Chondrocyte (in vitro differentiated cells): ENCODE measurements around the gene HDAC9. TPM values are rescaled to one million over a fixed set of nuclear protein-coding genes. Genes with fewer than 3 reads are reported as not detected.

Experiments used
- DNase-seq: peaks from one replicate; pipeline ENCODE4 v3.0.0; 2021; ENCODE audit warnings: mixed read lengths, low spot score
- H3K27ac Mint-ChIP-seq: one replicate; pipeline ENCODE4 v1.8.0; 2021; ENCODE audit warnings: mild to moderate bottlenecking, moderate library complexity, mixed read lengths; ENCODE audit not compliant: unreplicated experiment
- H3K27me3 Mint-ChIP-seq: 2 replicates; pipeline ENCODE4 v1.8.0; 2021; ENCODE audit warnings: low read depth, mixed read lengths
- H3K36me3 Mint-ChIP-seq: 2 replicates; pipeline ENCODE4 v1.8.0; 2021; ENCODE audit warnings: low read depth, mixed read lengths
- H3K4me1 Mint-ChIP-seq: 2 replicates; pipeline ENCODE4 v1.8.0; 2021; ENCODE audit warnings: low read depth, mild to moderate bottlenecking, mixed read lengths
- H3K4me3 Mint-ChIP-seq: one replicate; pipeline ENCODE4 v1.8.0; 2021; ENCODE audit warnings: mild to moderate bottlenecking, moderate library complexity, mixed read lengths; ENCODE audit not compliant: unreplicated experiment
- H3K9me3 Mint-ChIP-seq: 2 replicates; pipeline ENCODE4 v1.8.0; 2021; ENCODE audit warnings: low read depth, mixed read lengths
- total RNA-seq: library from RNA; stranded (reverse); gene quantifications from 3 replicates; pipeline ENCODE4 v1.2.1, GENCODE V29; 2021
- TF ChIP-seq, protein P1 (sequence below): fragments of 200-600 bp; sonication (generic); IDR thresholded peaks from 2 replicates; pipeline ENCODE4 v1.5.0; 2021; ENCODE audit warnings: antibody characterized with exemption, mild to moderate bottlenecking, moderate library complexity

Gene HDAC9
- total RNA-seq, 1 donor from 2014 or later: 5.9 TPM

DNA sequence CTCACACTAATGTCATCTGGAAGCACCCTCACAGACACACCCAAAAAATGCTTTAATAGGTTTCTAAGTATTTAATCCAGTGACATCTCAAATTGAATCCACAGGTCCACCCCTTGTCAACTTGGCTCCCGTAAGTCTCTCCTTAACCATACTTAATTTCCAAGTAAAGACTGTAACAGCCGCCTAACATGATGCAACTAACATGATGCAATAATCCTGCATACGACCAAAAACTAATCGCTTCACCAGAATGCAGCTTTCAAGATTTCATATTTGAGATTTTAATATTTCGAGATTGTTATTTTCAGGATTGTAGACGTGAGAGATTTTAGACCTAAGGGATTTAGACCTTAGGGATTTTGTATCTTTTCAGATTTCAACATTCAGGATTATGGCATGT, 3.7 kb upstream of the HDAC9 start:
- peaks cover 29% of the 10 kb centered on the region for H3K4me1 Mint-ChIP-seq
- no peak for DNase-seq
- H3K9me3 Mint-ChIP-seq: no peaks in the 10 kb centered on the region
- no peaks in the 10 kb centered on the region for H3K36me3 Mint-ChIP-seq
- H3K27ac Mint-ChIP-seq: no peak overlapping the region
- TF ChIP-seq, protein P1, sequence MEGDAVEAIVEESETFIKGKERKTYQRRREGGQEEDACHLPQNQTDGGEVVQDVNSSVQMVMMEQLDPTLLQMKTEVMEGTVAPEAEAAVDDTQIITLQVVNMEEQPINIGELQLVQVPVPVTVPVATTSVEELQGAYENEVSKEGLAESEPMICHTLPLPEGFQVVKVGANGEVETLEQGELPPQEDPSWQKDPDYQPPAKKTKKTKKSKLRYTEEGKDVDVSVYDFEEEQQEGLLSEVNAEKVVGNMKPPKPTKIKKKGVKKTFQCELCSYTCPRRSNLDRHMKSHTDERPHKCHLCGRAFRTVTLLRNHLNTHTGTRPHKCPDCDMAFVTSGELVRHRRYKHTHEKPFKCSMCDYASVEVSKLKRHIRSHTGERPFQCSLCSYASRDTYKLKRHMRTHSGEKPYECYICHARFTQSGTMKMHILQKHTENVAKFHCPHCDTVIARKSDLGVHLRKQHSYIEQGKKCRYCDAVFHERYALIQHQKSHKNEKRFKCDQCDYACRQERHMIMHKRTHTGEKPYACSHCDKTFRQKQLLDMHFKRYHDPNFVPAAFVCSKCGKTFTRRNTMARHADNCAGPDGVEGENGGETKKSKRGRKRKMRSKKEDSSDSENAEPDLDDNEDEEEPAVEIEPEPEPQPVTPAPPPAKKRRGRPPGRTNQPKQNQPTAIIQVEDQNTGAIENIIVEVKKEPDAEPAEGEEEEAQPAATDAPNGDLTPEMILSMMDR: no peak
- no peaks in the 10 kb centered on the region for H3K27me3 Mint-ChIP-seq
- H3K4me3 Mint-ChIP-seq: no peak overlapping the region

DNA sequence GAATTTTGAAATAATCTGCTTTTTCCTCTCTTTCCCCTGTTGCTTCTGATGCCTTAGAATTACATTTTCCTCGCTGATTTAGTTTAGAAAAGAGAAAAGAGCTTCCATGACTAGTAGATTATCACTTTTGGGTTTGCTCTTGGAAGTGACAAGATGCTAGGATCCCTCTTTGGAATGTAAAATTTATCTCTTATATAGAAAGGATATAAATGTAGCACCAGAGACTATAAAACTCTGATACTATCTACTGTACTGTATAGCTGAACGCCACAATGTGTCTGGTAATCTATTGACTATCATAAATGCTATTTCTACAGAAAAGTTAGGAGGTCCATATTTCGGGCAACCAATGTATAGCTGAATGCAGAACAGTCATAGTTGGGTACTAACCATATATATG, 1.1 kb upstream of the HDAC9 start:
- no peaks in the 10 kb centered on the region for H3K9me3 Mint-ChIP-seq
- no peaks in the 10 kb centered on the region for H3K27me3 Mint-ChIP-seq
- H3K27ac Mint-ChIP-seq: no peak overlapping the region
- TF ChIP-seq, protein P1: no peak
- peaks cover 35% of the 10 kb centered on the region for H3K4me1 Mint-ChIP-seq
- H3K36me3 Mint-ChIP-seq: no peaks in the 10 kb centered on the region
- no peak overlapping the region for H3K4me3 Mint-ChIP-seq
- DNase-seq: no peak

DNA sequence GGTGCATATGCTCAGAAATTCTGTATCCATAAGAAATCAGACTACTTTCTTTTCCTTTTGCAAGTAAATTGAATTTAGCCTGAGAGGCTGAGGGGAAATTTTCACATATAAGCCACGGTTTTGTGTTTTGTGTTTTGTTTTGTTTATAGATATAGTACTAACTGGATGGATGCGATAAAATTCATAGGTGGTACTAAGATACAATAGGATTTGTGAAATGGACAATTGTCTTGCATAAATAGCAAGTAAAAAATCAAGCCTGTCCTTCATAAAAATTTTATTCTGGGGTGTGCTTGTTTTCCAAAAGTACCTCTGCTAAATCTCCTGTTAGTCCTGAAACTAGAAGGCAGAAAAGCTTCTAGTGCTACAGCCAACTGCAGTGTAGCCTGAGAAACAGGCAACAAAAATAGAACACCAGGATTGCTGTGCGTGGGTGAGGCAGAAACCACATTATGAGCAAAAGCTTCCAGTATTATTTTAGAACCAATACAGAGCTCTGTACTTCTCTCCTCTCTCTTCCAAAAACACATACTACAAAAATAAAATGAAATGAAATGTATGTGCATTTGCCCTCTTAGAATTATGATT, 634 bp upstream of the HDAC9 start:
- Mint-ChIP-seq H3K27me3 (no peaks in the 10 kb centered on the region), H3K4me3 (peak overlapping the region; percentile 59), H3K27ac (peak overlapping the region; percentile 84), H3K36me3 (no peaks in the 10 kb centered on the region), H3K9me3 (no peaks in the 10 kb centered on the region), H3K4me1 (peaks cover 40% of the 10 kb centered on the region)
- TF ChIP-seq, protein P1: no peak
- no peak for DNase-seq

GRCh38 chr7:18496341-18496700, 772 bp downstream of the HDAC9 start:
- H3K4me3 Mint-ChIP-seq: peak overlapping the region; percentile 59
- no peaks in the 10 kb centered on the region for H3K36me3 Mint-ChIP-seq
- no peaks in the 10 kb centered on the region for H3K9me3 Mint-ChIP-seq
- no peak for DNase-seq
- H3K27ac Mint-ChIP-seq: peak overlapping the region; percentile 84
- no peaks in the 10 kb centered on the region for H3K27me3 Mint-ChIP-seq
- TF ChIP-seq, protein P1: no peak
- H3K4me1 Mint-ChIP-seq: peaks cover 54% of the 10 kb centered on the region

GRCh38 chr7:18497082-18497481, 1.5 kb downstream of the HDAC9 start:
- Mint-ChIP-seq H3K4me1 (peaks cover 59% of the 10 kb centered on the region), H3K27ac (no peak overlapping the region)
- TF ChIP-seq, protein P1: no peak

More at GRCh38 chr7:18497082-18497481, 1.5 kb downstream of the HDAC9 start:
- H3K9me3 Mint-ChIP-seq: no peaks in the 10 kb centered on the region
- H3K27me3 Mint-ChIP-seq: no peaks in the 10 kb centered on the region
- H3K36me3 Mint-ChIP-seq: no peaks in the 10 kb centered on the region
- DNase-seq: no peak
- no peak overlapping the region for H3K4me3 Mint-ChIP-seq
